NCI-H748 (cell line): ENCODE results near the gene ATXN3L.

ENCODE experiments used
- DNase-seq: peaks from one replicate; lab custom pipeline; 2025; ENCODE audit not compliant: unreplicated experiment; lab: John Stamatoyannopoulos, UW

ATXN3L gene

DNA sequence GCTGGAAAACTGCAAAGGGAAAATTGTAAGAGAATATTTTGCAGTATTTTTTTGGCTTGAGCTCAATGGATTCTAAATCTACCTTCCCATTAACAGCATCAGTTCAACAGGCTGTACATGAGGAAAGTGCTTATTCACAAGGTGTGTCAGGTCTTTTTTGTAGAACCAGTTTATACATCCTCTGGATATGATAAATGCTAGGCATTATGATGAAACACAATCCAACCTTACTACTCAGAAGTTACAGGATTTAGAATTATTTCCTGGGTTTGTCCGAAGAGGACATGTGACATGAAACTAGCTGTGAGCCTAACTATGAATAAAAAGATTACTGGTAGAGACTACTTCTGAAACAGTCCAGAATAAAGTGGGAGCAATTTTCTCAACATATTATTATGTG lies 49.5 kb downstream of the ATXN3L start:
- no peak for DNase-seq

DNA sequence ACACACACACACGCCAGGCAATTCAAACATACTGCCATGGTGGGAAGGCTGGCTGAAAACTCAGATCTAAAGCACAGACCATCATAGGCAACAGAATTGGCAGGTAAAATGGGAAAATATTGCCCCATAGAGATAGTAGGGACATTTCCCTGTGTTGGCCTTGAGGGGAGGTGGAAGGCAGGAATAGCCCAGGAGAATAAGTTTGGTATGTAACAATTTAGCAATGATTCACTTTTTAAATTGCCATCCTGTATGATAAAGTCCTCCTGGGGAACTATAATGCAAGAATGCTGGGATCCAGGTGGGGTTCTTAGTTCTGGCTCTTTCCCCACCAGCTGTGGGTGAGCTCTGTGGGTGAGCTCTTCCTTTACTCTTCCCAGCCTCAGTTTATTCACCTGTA lies 51.0 kb downstream of the ATXN3L start:
- no peak for DNase-seq
